Measurements from ENCODE around the gene ANAPC15. TPM values are rescaled to one million over a fixed set of nuclear protein-coding genes. Genes with fewer than 3 reads are reported as not detected.
A peak's percentile ranks its signal among the peaks of the same experiment; 100 is the strongest.

The ANAPC15 gene
- total and polyA plus RNA-seq, 9 of the 15 experiments (the other 6 are each of a cell fraction or from before 2014, with no cell fraction given), result 53.0 to 254 (median 75.7) TPM

DNA sequence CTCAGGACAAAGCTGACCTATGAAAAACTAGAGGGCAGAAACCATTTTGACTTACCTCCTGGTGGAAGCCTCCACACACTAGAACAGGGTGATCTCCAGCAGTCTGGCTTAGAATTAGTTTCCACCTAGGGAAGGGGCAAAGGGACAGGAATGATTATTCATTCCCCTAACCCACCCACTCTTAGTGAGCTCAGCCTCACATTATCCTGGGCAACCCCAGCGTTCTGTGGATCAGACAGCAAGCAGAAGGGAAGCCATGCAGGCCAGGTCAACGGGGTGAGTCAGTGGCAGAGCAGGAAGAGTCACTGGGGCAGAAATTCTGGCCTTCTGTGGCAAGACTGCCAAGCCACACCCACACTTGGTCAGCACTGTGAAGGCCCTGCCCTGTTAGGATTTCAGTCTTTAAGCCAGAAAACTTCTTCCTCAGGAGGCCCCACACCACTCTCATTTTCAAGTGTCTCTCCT lies 42.7 kb downstream of the ANAPC15 start (continued):
- TF ChIP-seq, protein P1, sequence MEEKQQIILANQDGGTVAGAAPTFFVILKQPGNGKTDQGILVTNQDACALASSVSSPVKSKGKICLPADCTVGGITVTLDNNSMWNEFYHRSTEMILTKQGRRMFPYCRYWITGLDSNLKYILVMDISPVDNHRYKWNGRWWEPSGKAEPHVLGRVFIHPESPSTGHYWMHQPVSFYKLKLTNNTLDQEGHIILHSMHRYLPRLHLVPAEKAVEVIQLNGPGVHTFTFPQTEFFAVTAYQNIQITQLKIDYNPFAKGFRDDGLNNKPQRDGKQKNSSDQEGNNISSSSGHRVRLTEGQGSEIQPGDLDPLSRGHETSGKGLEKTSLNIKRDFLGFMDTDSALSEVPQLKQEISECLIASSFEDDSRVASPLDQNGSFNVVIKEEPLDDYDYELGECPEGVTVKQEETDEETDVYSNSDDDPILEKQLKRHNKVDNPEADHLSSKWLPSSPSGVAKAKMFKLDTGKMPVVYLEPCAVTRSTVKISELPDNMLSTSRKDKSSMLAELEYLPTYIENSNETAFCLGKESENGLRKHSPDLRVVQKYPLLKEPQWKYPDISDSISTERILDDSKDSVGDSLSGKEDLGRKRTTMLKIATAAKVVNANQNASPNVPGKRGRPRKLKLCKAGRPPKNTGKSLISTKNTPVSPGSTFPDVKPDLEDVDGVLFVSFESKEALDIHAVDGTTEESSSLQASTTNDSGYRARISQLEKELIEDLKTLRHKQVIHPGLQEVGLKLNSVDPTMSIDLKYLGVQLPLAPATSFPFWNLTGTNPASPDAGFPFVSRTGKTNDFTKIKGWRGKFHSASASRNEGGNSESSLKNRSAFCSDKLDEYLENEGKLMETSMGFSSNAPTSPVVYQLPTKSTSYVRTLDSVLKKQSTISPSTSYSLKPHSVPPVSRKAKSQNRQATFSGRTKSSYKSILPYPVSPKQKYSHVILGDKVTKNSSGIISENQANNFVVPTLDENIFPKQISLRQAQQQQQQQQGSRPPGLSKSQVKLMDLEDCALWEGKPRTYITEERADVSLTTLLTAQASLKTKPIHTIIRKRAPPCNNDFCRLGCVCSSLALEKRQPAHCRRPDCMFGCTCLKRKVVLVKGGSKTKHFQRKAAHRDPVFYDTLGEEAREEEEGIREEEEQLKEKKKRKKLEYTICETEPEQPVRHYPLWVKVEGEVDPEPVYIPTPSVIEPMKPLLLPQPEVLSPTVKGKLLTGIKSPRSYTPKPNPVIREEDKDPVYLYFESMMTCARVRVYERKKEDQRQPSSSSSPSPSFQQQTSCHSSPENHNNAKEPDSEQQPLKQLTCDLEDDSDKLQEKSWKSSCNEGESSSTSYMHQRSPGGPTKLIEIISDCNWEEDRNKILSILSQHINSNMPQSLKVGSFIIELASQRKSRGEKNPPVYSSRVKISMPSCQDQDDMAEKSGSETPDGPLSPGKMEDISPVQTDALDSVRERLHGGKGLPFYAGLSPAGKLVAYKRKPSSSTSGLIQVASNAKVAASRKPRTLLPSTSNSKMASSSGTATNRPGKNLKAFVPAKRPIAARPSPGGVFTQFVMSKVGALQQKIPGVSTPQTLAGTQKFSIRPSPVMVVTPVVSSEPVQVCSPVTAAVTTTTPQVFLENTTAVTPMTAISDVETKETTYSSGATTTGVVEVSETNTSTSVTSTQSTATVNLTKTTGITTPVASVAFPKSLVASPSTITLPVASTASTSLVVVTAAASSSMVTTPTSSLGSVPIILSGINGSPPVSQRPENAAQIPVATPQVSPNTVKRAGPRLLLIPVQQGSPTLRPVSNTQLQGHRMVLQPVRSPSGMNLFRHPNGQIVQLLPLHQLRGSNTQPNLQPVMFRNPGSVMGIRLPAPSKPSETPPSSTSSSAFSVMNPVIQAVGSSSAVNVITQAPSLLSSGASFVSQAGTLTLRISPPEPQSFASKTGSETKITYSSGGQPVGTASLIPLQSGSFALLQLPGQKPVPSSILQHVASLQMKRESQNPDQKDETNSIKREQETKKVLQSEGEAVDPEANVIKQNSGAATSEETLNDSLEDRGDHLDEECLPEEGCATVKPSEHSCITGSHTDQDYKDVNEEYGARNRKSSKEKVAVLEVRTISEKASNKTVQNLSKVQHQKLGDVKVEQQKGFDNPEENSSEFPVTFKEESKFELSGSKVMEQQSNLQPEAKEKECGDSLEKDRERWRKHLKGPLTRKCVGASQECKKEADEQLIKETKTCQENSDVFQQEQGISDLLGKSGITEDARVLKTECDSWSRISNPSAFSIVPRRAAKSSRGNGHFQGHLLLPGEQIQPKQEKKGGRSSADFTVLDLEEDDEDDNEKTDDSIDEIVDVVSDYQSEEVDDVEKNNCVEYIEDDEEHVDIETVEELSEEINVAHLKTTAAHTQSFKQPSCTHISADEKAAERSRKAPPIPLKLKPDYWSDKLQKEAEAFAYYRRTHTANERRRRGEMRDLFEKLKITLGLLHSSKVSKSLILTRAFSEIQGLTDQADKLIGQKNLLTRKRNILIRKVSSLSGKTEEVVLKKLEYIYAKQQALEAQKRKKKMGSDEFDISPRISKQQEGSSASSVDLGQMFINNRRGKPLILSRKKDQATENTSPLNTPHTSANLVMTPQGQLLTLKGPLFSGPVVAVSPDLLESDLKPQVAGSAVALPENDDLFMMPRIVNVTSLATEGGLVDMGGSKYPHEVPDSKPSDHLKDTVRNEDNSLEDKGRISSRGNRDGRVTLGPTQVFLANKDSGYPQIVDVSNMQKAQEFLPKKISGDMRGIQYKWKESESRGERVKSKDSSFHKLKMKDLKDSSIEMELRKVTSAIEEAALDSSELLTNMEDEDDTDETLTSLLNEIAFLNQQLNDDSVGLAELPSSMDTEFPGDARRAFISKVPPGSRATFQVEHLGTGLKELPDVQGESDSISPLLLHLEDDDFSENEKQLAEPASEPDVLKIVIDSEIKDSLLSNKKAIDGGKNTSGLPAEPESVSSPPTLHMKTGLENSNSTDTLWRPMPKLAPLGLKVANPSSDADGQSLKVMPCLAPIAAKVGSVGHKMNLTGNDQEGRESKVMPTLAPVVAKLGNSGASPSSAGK (IDR thresholded peaks at IDR 0.05), result no peak
- TF ChIP-seq POLR3A (IDR thresholded peaks at IDR 0.05; ENCODE audit: borderline replicate concordance, extremely low read depth, insufficient read depth, insufficient read length) (no peak), SRF (CRISPR knock-in tag; IDR thresholded peaks at IDR 0.05) (no peak), ZNF77 (CRISPR knock-in tag; IDR thresholded peaks at IDR 0.05) (no peak), TEAD1 (CRISPR knock-in tag; IDR thresholded peaks at IDR 0.05) (peak in 1 of 2 experiments; percentile 19; a peak in 1 of 4 replicates), ZNF133 (CRISPR knock-in tag; IDR thresholded peaks at IDR 0.05) (no peak)
- TF ChIP-seq, protein P2, sequence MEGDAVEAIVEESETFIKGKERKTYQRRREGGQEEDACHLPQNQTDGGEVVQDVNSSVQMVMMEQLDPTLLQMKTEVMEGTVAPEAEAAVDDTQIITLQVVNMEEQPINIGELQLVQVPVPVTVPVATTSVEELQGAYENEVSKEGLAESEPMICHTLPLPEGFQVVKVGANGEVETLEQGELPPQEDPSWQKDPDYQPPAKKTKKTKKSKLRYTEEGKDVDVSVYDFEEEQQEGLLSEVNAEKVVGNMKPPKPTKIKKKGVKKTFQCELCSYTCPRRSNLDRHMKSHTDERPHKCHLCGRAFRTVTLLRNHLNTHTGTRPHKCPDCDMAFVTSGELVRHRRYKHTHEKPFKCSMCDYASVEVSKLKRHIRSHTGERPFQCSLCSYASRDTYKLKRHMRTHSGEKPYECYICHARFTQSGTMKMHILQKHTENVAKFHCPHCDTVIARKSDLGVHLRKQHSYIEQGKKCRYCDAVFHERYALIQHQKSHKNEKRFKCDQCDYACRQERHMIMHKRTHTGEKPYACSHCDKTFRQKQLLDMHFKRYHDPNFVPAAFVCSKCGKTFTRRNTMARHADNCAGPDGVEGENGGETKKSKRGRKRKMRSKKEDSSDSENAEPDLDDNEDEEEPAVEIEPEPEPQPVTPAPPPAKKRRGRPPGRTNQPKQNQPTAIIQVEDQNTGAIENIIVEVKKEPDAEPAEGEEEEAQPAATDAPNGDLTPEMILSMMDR (IDR thresholded peaks at IDR 0.05 in 2 of 3, conservative IDR thresholded peaks at IDR 0.05 in 1 of 3; ENCODE audit: insufficient read depth in 2 of 3, low read depth in 1 of 3, low read length in 3 of 3), result no peak
- TF ChIP-seq, protein P3, sequence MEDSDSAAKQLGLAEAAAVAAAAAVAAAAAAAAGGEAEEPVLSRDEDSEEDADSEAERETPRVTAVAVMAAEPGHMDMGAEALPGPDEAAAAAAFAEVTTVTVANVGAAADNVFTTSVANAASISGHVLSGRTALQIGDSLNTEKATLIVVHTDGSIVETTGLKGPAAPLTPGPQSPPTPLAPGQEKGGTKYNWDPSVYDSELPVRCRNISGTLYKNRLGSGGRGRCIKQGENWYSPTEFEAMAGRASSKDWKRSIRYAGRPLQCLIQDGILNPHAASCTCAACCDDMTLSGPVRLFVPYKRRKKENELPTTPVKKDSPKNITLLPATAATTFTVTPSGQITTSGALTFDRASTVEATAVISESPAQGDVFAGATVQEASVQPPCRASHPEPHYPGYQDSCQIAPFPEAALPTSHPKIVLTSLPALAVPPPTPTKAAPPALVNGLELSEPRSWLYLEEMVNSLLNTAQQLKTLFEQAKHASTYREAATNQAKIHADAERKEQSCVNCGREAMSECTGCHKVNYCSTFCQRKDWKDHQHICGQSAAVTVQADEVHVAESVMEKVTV (CRISPR knock-in tag; IDR thresholded peaks at IDR 0.05), result no peak
- TF ChIP-seq, protein P4, sequence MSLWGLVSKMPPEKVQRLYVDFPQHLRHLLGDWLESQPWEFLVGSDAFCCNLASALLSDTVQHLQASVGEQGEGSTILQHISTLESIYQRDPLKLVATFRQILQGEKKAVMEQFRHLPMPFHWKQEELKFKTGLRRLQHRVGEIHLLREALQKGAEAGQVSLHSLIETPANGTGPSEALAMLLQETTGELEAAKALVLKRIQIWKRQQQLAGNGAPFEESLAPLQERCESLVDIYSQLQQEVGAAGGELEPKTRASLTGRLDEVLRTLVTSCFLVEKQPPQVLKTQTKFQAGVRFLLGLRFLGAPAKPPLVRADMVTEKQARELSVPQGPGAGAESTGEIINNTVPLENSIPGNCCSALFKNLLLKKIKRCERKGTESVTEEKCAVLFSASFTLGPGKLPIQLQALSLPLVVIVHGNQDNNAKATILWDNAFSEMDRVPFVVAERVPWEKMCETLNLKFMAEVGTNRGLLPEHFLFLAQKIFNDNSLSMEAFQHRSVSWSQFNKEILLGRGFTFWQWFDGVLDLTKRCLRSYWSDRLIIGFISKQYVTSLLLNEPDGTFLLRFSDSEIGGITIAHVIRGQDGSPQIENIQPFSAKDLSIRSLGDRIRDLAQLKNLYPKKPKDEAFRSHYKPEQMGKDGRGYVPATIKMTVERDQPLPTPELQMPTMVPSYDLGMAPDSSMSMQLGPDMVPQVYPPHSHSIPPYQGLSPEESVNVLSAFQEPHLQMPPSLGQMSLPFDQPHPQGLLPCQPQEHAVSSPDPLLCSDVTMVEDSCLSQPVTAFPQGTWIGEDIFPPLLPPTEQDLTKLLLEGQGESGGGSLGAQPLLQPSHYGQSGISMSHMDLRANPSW (CRISPR knock-in tag; IDR thresholded peaks at IDR 0.05), result no peak
